A673 (cell line): Measurements from ENCODE around the gene TSTD1. TPM values are rescaled to one million over a fixed set of nuclear protein-coding genes. Genes with fewer than 3 reads are reported as not detected.
"Not testable (repeated sequence)": the region's sequence is repeated elsewhere in the genome, so short reads cannot be mapped to it uniquely, and the experiment has no call there.

Experiments used
- BruUV-seq: library from RNA; stranded (reverse); fragments of 400-500 nt; replicated peaks from 2 replicates; lab custom pipeline; 2021; lab: Mats Ljungman, UMichigan
- CTCF ChIA-PET: fragments of 300-600 bp; sonication (Branson Sonifier 250); formaldehyde crosslinking; loops from one replicate; lab custom pipeline; 2022; ENCODE audit warnings: antibody characterized with exemption; lab: Charles Lee
- POLR2A ChIA-PET: fragments of 300-600 bp; sonication (Branson Sonifier 250); formaldehyde crosslinking; loops from one replicate; lab custom pipeline; 2022; ENCODE audit warnings: antibody characterized with exemption; ENCODE audit not compliant: low non-redundant PET; lab: Charles Lee
- DNase-seq: peaks from one replicate; pipeline ENCODE4 v3.0.0-alpha.2; 2015; ENCODE audit warnings: low spot score
- H3K27ac ChIP-seq: fragments of 200-600 bp; sonication (generic); 2 replicates; pipeline ENCODE4 v1.5.1; 2016; ENCODE audit warnings: mixed run types, low read depth, mild to moderate bottlenecking, mixed read lengths, antibody characterized with exemption, low read length; ENCODE audit not compliant: poor library complexity, severe bottlenecking
- H3K27me3 ChIP-seq: fragments of 200-600 bp; sonication (generic); replicated peaks from 2 replicates; pipeline ENCODE4 v1.6.1; 2017; ENCODE audit warnings: mixed run types, low read depth, mild to moderate bottlenecking, mixed read lengths, antibody characterized with exemption, low read length; ENCODE audit not compliant: insufficient read depth, poor library complexity
- H3K36me3 ChIP-seq: fragments of 200-600 bp; sonication (generic); 2 replicates; pipeline ENCODE4 v1.6.1; 2016; ENCODE audit warnings: mixed run types, mild to moderate bottlenecking, mixed read lengths, antibody characterized with exemption, low read length; ENCODE audit not compliant: insufficient read depth, poor library complexity, severe bottlenecking
- H3K4me1 ChIP-seq: fragments of 200-600 bp; sonication (generic); 2 replicates; pipeline ENCODE4 v1.6.1; 2017; ENCODE audit warnings: mixed run types, mild to moderate bottlenecking, mixed read lengths, antibody characterized with exemption, low read length; ENCODE audit not compliant: insufficient read depth, poor library complexity, severe bottlenecking
- H3K4me3 ChIP-seq: fragments of 200-600 bp; sonication (generic); 2 replicates; pipeline ENCODE4 v1.5.1; 2016; ENCODE audit warnings: low read depth, mixed run types, mild to moderate bottlenecking, mixed read lengths, low read length; ENCODE audit not compliant: poor library complexity, severe bottlenecking
- H3K9me3 ChIP-seq: fragments of 200-600 bp; sonication (generic); 2 replicates; pipeline ENCODE4 v1.6.1; 2016; ENCODE audit warnings: mixed run types, low read depth, mild to moderate bottlenecking, mixed read lengths, antibody characterized with exemption, low read length; ENCODE audit not compliant: poor library complexity, severe bottlenecking
- EZH2 ChIP-seq: fragments of 200-600 bp; sonication (generic); IDR thresholded peaks from 2 replicates; pipeline ENCODE4 v1.6.1; 2017; ENCODE audit warnings: borderline replicate concordance, low read depth, mild to moderate bottlenecking, mixed read lengths, antibody characterized with exemption, low read length; ENCODE audit not compliant: poor library complexity, severe bottlenecking
- intact Hi-C: fragments of 100-400 bp; cut with micrococcal nuclease; formaldehyde crosslinking; loops from one replicate; pipeline ENCODE4 v1.10.0; 2022; ENCODE audit not compliant: unreplicated experiment
- total RNA-seq: library from RNA; stranded (reverse); gene quantifications from 2 replicates; pipeline ENCODE4 v1.2.3, GENCODE V29; 2021
- TF ChIP-seq, protein P1 (sequence below): fragments of 300-800, 200-600 bp; sonication (generic); conservative IDR thresholded peaks from 2 replicates; pipeline ENCODE4 v1.5.1; 2017; ENCODE audit warnings: low read depth, mild to moderate bottlenecking, antibody characterized with exemption, low read length, moderate library complexity, mixed read lengths

Gene TSTD1
- total RNA-seq, 1 experiment from 2014 or later, result 1.3 TPM

DNA sequence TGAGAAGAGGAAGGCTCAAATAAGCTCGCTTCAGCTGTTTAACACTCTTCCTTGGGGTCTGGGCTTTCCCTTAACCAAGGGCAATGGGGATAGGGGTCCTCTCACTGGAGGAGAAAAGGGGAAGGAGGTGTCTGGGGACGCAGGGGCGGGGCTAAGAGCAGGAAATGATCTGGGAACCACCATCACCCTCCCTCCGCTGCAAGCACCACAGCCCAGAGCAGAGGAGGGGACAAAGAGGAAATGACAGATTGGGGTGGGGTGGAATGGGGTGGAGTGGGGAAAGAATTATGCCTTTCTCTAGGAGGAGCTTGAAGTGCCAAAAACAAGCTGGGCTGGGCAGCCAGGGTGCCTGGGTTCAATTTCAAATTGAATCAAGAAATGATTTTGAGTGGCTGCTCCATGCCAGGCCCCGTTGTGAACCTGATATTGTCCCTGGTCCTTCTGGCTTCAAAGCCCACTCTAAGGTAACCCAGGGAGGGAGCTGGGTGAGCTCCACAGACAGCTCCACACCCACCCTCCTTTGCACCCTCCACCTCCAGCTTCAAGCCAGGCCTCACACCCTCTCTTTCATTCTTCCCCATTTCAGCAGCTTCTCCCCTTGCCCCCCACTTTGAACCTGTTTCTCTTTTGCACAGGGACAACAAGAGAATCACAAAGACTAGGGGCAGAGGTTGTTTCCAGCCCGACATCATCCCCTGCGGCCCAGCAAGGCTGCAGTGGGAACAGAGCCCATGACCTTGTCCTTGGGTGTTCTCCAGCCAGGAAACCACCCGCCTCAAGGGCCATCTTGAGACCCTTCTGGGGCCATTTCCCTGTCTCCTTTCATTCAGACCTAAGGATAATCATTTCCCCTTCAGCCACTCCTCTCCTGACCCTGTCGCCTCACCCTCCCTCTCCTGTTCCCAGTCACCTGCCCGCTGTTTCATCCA is 29.8 kb upstream of the TSTD1 start:
- peaks cover 9% of the 10 kb centered on the region for H3K27me3 ChIP-seq
- BruUV-seq, result no TSS peak
- no peak overlapping the region for H3K27ac ChIP-seq
- no peaks in the 10 kb centered on the region for H3K9me3 ChIP-seq
- no peaks in the 10 kb centered on the region for H3K36me3 ChIP-seq
- no peak for TF ChIP-seq EZH2
- TF ChIP-seq, protein P1, sequence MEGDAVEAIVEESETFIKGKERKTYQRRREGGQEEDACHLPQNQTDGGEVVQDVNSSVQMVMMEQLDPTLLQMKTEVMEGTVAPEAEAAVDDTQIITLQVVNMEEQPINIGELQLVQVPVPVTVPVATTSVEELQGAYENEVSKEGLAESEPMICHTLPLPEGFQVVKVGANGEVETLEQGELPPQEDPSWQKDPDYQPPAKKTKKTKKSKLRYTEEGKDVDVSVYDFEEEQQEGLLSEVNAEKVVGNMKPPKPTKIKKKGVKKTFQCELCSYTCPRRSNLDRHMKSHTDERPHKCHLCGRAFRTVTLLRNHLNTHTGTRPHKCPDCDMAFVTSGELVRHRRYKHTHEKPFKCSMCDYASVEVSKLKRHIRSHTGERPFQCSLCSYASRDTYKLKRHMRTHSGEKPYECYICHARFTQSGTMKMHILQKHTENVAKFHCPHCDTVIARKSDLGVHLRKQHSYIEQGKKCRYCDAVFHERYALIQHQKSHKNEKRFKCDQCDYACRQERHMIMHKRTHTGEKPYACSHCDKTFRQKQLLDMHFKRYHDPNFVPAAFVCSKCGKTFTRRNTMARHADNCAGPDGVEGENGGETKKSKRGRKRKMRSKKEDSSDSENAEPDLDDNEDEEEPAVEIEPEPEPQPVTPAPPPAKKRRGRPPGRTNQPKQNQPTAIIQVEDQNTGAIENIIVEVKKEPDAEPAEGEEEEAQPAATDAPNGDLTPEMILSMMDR, result no peak
- CTCF ChIA-PET, result interaction anchor here (1.0 kb wide), 1 partner anchor 29 kb away, joined by 3 read pairs; no protein-coding TSS in a partner anchor
- no peak for DNase-seq
- no peak overlapping the region for H3K4me3 ChIP-seq
- POLR2A ChIA-PET, result no interaction called here
- intact Hi-C loops, result no loop called here
- H3K4me1 ChIP-seq, result no peaks in the 10 kb centered on the region

GRCh38 chr1:161066694-161067093 is 27.9 kb upstream of the TSTD1 start:
- Histone ChIP-seq H3K9me3 (no peaks in the 10 kb centered on the region), H3K27ac (no peak overlapping the region), H3K27me3 (peaks cover 9% of the 10 kb centered on the region), H3K4me1 (no peaks in the 10 kb centered on the region), H3K36me3 (no peaks in the 10 kb centered on the region), H3K4me3 (no peak overlapping the region)
- DNase-seq, result no peak
- TF ChIP-seq EZH2, result no peak
- TF ChIP-seq, protein P1, result no peak
- no TSS peak for BruUV-seq
- ChIA-PET CTCF (no interaction called here), POLR2A (no interaction called here)
- intact Hi-C loops, result no loop called here

DNA sequence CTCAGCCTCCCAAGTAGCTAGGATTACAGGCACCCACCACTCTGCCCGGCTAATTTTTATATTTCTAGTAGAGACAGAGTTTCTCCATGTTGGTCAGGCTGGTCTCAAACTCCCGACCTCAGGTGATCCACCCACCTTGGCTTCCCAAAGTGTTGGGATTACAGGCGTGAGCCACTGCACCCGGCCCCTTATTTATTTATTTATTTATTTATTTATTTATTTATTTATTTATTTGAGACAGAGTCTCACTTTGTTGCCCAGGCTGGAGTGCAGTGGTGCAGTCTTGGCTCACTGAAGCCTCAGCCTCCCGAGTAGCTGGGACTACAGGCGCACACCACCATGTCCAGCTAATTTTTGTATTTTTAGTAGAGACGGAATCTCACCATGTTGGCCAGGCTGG is 26.9 kb upstream of the TSTD1 start:
- H3K9me3 ChIP-seq, H3K27ac ChIP-seq, intact Hi-C loops, H3K4me3 ChIP-seq, H3K27me3 ChIP-seq, BruUV-seq, CTCF ChIA-PET, POLR2A ChIA-PET, DNase-seq, H3K4me1 ChIP-seq, H3K36me3 ChIP-seq: not testable (repeated sequence)

DNA sequence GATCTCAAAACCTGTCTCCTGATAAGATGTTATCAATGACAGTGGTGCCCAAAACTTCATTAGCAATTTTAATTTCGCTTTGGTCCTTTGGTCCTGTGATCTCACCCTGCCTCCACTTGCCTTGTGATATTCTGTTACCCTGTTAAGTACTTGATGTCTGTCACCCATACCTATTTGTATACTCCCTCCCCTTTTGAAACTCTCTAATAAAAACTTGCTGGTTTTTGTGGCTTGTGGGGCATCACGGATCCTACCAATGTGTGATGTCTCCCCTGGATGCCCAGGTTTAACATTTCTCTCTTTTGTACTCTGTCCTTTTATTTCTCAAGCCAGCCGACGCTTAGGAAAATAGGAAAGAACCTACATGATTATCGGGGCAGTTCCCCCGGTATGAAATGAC is 25.2 kb upstream of the TSTD1 start:
- intact Hi-C loops, CTCF ChIA-PET, BruUV-seq, POLR2A ChIA-PET, H3K9me3 ChIP-seq, H3K4me3 ChIP-seq, DNase-seq, H3K27me3 ChIP-seq, H3K27ac ChIP-seq, H3K36me3 ChIP-seq, H3K4me1 ChIP-seq: not testable (repeated sequence)
